Neuronal stem cell (in vitro differentiated cells): ENCODE data around the gene KIAA1328.
"Not testable (repeated sequence)": the region's sequence is repeated elsewhere in the genome, so short reads cannot be mapped to it uniquely, and the experiment has no call there.

Experiments used
- DNase-seq: peaks from one replicate; pipeline ENCODE4 v3.0.0-alpha.2; 2013; ENCODE audit warnings: low spot score
- H2AFZ ChIP-seq: one replicate; pipeline ENCODE4 v1.6.1; 2013; ENCODE audit warnings: mild to moderate bottlenecking, low read length, inconsistent platforms
- H2AK5ac ChIP-seq: 2 replicates; pipeline ENCODE4 v1.6.1; 2013; ENCODE audit warnings: low read depth, mild to moderate bottlenecking, inconsistent platforms, low read length, moderate library complexity, mixed read lengths
- H2BK120ac ChIP-seq: 2 replicates; pipeline ENCODE4 v1.6.1; 2013; ENCODE audit warnings: low read depth, mild to moderate bottlenecking, inconsistent platforms, low read length, moderate library complexity, mixed read lengths
- H2BK12ac ChIP-seq: one replicate; pipeline ENCODE4 v1.6.1; 2013; ENCODE audit warnings: low read length, inconsistent platforms
- H2BK15ac ChIP-seq: 2 replicates; pipeline ENCODE4 v1.6.1; 2013; ENCODE audit warnings: mild to moderate bottlenecking, low read length, inconsistent platforms, mixed read lengths
- H2BK5ac ChIP-seq: one replicate; pipeline ENCODE4 v1.6.1; 2013; ENCODE audit warnings: inconsistent platforms, mild to moderate bottlenecking, low read length, moderate library complexity
- H3K14ac ChIP-seq: one replicate; pipeline ENCODE4 v1.6.1; 2013; ENCODE audit warnings: low read length, inconsistent platforms
- H3K18ac ChIP-seq: 2 replicates; pipeline ENCODE4 v1.6.1; 2013; ENCODE audit warnings: low read length, inconsistent platforms
- H3K23ac ChIP-seq: 2 replicates; pipeline ENCODE4 v1.6.1; 2013; ENCODE audit warnings: low read depth, mild to moderate bottlenecking, mixed read lengths, low read length, inconsistent platforms; ENCODE audit not compliant: poor library complexity
- H3K27ac ChIP-seq: replicated peaks from 3 replicates; pipeline ENCODE4 v1.5.1; 2013; ENCODE audit warnings: low read length, inconsistent platforms
- H3K27me3 ChIP-seq, 3 experiments: 2 replicates each; pipeline ENCODE4 v1.6.1; 2013; ENCODE audit warnings: low read length in 3 of 3, mild to moderate bottlenecking in 2 of 3, inconsistent platforms in 1 of 3, low read depth in 1 of 3, mixed read lengths in 1 of 3, moderate library complexity in 1 of 3; ENCODE audit not compliant: control insufficient read depth in 3 of 3, insufficient read depth in 3 of 3
- H3K36me3 ChIP-seq, 2 donors: replicated peaks in 1 of 2; 2 replicates each; pipeline ENCODE4 v1.6.1; 2013; ENCODE audit warnings: low read length in 2 of 2; ENCODE audit not compliant: control insufficient read depth in 2 of 2, insufficient read depth in 2 of 2
- H3K4ac ChIP-seq: 2 replicates; pipeline ENCODE4 v1.6.1; 2013; ENCODE audit warnings: inconsistent platforms, mild to moderate bottlenecking, low read length, moderate library complexity
- H3K4me1 ChIP-seq, 2 donors: 1 replicate in 1 of 2; 2 replicates in 1 of 2; pipeline ENCODE4 v1.6.1; 2013; ENCODE audit warnings: low read length in 2 of 2, low read depth in 1 of 2; ENCODE audit not compliant: control insufficient read depth in 2 of 2, insufficient read depth in 1 of 2
- H3K4me2 ChIP-seq: one replicate; pipeline ENCODE4 v1.6.1; 2013; ENCODE audit warnings: mild to moderate bottlenecking, low read length, inconsistent platforms; ENCODE audit not compliant: insufficient read depth, poor library complexity, severe bottlenecking
- H3K4me3 ChIP-seq, 2 donors: 2 replicates each; pipeline ENCODE4 v1.5.1; 2013; ENCODE audit warnings: low read length in 2 of 2, mild to moderate bottlenecking in 2 of 2, inconsistent platforms in 1 of 2, moderate library complexity in 1 of 2
- H3K79me1 ChIP-seq: one replicate; pipeline ENCODE4 v1.6.1; 2013; ENCODE audit warnings: low read depth, mild to moderate bottlenecking, inconsistent platforms, low read length, moderate library complexity
- H3K9ac ChIP-seq: one replicate; pipeline ENCODE4 v1.6.1; 2013; ENCODE audit warnings: mild to moderate bottlenecking, low read depth, low read length, inconsistent platforms; ENCODE audit not compliant: poor library complexity
- H3K9me3 ChIP-seq, 2 donors: replicated peaks in 1 of 2; 2 replicates each; pipeline versions ENCODE3 to v1.6.1; 2013; ENCODE audit warnings: low read length in 2 of 2, mild to moderate bottlenecking in 2 of 2, inconsistent platforms in 1 of 2, low read depth in 1 of 2, mixed read lengths in 1 of 2, moderate library complexity in 1 of 2; ENCODE audit not compliant: control insufficient read depth in 2 of 2, insufficient read depth in 1 of 2
- H4K8ac ChIP-seq: one replicate; pipeline ENCODE4 v1.6.1; 2013; ENCODE audit warnings: low read depth, mild to moderate bottlenecking, inconsistent platforms, low read length, moderate library complexity
- H4K91ac ChIP-seq: one replicate; pipeline ENCODE4 v1.6.1; 2013; ENCODE audit warnings: low read length, low read depth, mild to moderate bottlenecking, inconsistent platforms; ENCODE audit not compliant: poor library complexity
- WGBS, 2 donors: extraction: QIAGEN DNeasy Blood & Tissue Kit; methylation state at CpG; one replicate each; pipeline ENCODE4 v1.1.7; 2013; ENCODE audit warnings: missing lambda C conversion rate in 2 of 2, mixed read lengths in 1 of 2; ENCODE audit not compliant: insufficient read length in 2 of 2, insufficient replicate concordance in 1 of 2; ENCODE audit errors: extremely low coverage in 2 of 2; 5-methylcytosine and 5-hydroxymethylcytosine counted together

The KIAA1328 gene

GRCh38 chr18:37163119-37163518 is 334.2 kb downstream of the KIAA1328 start:
- H2AFZ ChIP-seq: no peak overlapping the region
- no peak overlapping the region for H3K14ac ChIP-seq
- H3K18ac ChIP-seq: no peak overlapping the region
- H3K4me1 ChIP-seq: no peaks in the 10 kb centered on the region
- H2BK15ac ChIP-seq: no peak overlapping the region
- no peak overlapping the region for H4K8ac ChIP-seq
- no peak overlapping the region for H3K23ac ChIP-seq
- no peaks in the 10 kb centered on the region for H3K36me3 ChIP-seq
- H2AK5ac ChIP-seq: no peak overlapping the region
- no peak overlapping the region for H3K4me2 ChIP-seq
- H3K9ac ChIP-seq: no peak overlapping the region
- no peak for DNase-seq
- H4K91ac ChIP-seq: no peak overlapping the region
- no peak overlapping the region for H3K4me3 ChIP-seq
- H3K27me3 ChIP-seq: no peaks in the 10 kb centered on the region
- no peak overlapping the region for H2BK12ac ChIP-seq
- no peaks in the 10 kb centered on the region for H3K79me1 ChIP-seq
- H2BK120ac ChIP-seq: no peak overlapping the region
- H3K4ac ChIP-seq: no peak overlapping the region
- no peaks in the 10 kb centered on the region for H3K9me3 ChIP-seq
- no CpG with 5 or more reads among the region's 4 CpGs for WGBS, 2 donors
- H2BK5ac ChIP-seq: no peak overlapping the region
- no peak overlapping the region for H3K27ac ChIP-seq

GRCh38 chr18:37166491-37166890 is 337.6 kb downstream of the KIAA1328 start:
- DNase-seq: no peak
- WGBS, 2 donors: no CpG with 5 or more reads among the region's 1 CpG
- no peak overlapping the region for H2BK5ac ChIP-seq

GRCh38 chr18:37166966-37167365 is 338.0 kb downstream of the KIAA1328 start:
- not testable (repeated sequence) for H2AK5ac ChIP-seq, H3K79me1 ChIP-seq, H3K4ac ChIP-seq, H2BK12ac ChIP-seq, H3K36me3 ChIP-seq, H2BK5ac ChIP-seq, H3K23ac ChIP-seq, H3K9me3 ChIP-seq, H3K14ac ChIP-seq, H3K4me3 ChIP-seq, DNase-seq, H3K4me2 ChIP-seq, H4K8ac ChIP-seq, H3K9ac ChIP-seq, H3K18ac ChIP-seq, H3K27me3 ChIP-seq, H2BK120ac ChIP-seq, H3K27ac ChIP-seq, H3K4me1 ChIP-seq, H4K91ac ChIP-seq, H2AFZ ChIP-seq, H2BK15ac ChIP-seq
- no CpG with 5 or more reads among the region's 6 CpGs for WGBS, 2 donors

More at GRCh38 chr18:37166491-37166890, 337.6 kb downstream of the KIAA1328 start:
- H3K4me1 ChIP-seq: no peaks in the 10 kb centered on the region
- H3K9ac ChIP-seq: no peak overlapping the region
- no peak overlapping the region for H3K4me3 ChIP-seq
- no peaks in the 10 kb centered on the region for H3K27me3 ChIP-seq
- no peak overlapping the region for H4K91ac ChIP-seq
- no peak overlapping the region for H4K8ac ChIP-seq
- no peaks in the 10 kb centered on the region for H3K36me3 ChIP-seq
- H3K9me3 ChIP-seq: no peaks in the 10 kb centered on the region
- no peak overlapping the region for H2BK120ac ChIP-seq
- H3K4ac ChIP-seq: no peak overlapping the region
- no peak overlapping the region for H2BK15ac ChIP-seq
- no peak overlapping the region for H3K14ac ChIP-seq
- H3K4me2 ChIP-seq: no peak overlapping the region
- H2AFZ ChIP-seq: no peak overlapping the region
- H3K79me1 ChIP-seq: no peaks in the 10 kb centered on the region
- no peak overlapping the region for H2BK12ac ChIP-seq
- no peak overlapping the region for H3K27ac ChIP-seq
- H3K23ac ChIP-seq: no peak overlapping the region
- no peak overlapping the region for H2AK5ac ChIP-seq
- no peak overlapping the region for H3K18ac ChIP-seq

GRCh38 chr18:37170984-37171383 is 342.1 kb downstream of the KIAA1328 start:
- Histone ChIP-seq H2AFZ (no peak overlapping the region), H3K36me3 (no peaks in the 10 kb centered on the region), H3K23ac (no peak overlapping the region), H3K9me3 (no peaks in the 10 kb centered on the region), H3K4me3 (no peak overlapping the region), H2BK120ac (no peak overlapping the region), H3K4me1 (peaks cover 0 to 2% of the 10 kb centered on the region in 2 donors), H2BK12ac (no peak overlapping the region), H2AK5ac (no peak overlapping the region), H2BK15ac (no peak overlapping the region), H4K91ac (no peak overlapping the region), H3K4ac (no peak overlapping the region), H3K27me3 (no peaks in the 10 kb centered on the region), H4K8ac (no peak overlapping the region), H3K14ac (no peak overlapping the region), H2BK5ac (no peak overlapping the region), H3K27ac (no peak overlapping the region), H3K18ac (no peak overlapping the region), H3K4me2 (no peak overlapping the region), H3K9ac (no peak overlapping the region), H3K79me1 (no peaks in the 10 kb centered on the region)
- no peak for DNase-seq
